Measurements from ENCODE around the gene GRIFIN.

GRCh38 chr7:2497065-2497464, 20.9 kb upstream of the GRIFIN start:
- no peak for TF ChIP-seq POLR2A (IDR thresholded peaks at IDR 0.05)
- TF ChIP-seq, protein P1, sequence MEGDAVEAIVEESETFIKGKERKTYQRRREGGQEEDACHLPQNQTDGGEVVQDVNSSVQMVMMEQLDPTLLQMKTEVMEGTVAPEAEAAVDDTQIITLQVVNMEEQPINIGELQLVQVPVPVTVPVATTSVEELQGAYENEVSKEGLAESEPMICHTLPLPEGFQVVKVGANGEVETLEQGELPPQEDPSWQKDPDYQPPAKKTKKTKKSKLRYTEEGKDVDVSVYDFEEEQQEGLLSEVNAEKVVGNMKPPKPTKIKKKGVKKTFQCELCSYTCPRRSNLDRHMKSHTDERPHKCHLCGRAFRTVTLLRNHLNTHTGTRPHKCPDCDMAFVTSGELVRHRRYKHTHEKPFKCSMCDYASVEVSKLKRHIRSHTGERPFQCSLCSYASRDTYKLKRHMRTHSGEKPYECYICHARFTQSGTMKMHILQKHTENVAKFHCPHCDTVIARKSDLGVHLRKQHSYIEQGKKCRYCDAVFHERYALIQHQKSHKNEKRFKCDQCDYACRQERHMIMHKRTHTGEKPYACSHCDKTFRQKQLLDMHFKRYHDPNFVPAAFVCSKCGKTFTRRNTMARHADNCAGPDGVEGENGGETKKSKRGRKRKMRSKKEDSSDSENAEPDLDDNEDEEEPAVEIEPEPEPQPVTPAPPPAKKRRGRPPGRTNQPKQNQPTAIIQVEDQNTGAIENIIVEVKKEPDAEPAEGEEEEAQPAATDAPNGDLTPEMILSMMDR (IDR thresholded peaks at IDR 0.05): no peak
